Astrocyte (in vitro differentiated cells and primary cell): ENCODE data around the gene NPC1L1. TPM values are rescaled to one million over a fixed set of nuclear protein-coding genes. Genes with fewer than 3 reads are reported as not detected.

Source experiments
- DNase-seq: peaks from one replicate; pipeline ENCODE4 v3.0.0-alpha.2; 2010; ENCODE audit warnings: low read depth
- FAIRE-seq: peaks from 2 replicates; lab custom pipeline; 2011; peaks lifted over from hg19 to GRCh38; lab: Jason Lieb, UNC
- H2AFZ ChIP-seq: 2 replicates; pipeline ENCODE4 v1.6.0; 2012; ENCODE audit warnings: low read depth, low read length, inconsistent platforms
- H3K27ac ChIP-seq: 2 replicates; pipeline ENCODE4 v1.5.1; 2011; ENCODE audit warnings: low read depth, low read length, inconsistent platforms
- H3K27me3 ChIP-seq: 2 replicates; pipeline ENCODE4 v1.6.0; 2011; ENCODE audit warnings: low read length, inconsistent platforms; ENCODE audit not compliant: insufficient read depth
- H3K36me3 ChIP-seq: 2 replicates; pipeline ENCODE4 v1.5.1; 2011; ENCODE audit warnings: low read length, inconsistent platforms; ENCODE audit not compliant: insufficient read depth
- H3K4me1 ChIP-seq: 2 replicates; pipeline ENCODE4 v1.5.1; 2011; ENCODE audit warnings: low read length, inconsistent platforms; ENCODE audit not compliant: insufficient read depth
- H3K4me2 ChIP-seq: 2 replicates; pipeline ENCODE4 v1.6.0; 2012; ENCODE audit warnings: low read length, inconsistent platforms
- H3K4me3 ChIP-seq: 2 replicates; pipeline ENCODE4 v1.5.1; 2011; ENCODE audit warnings: low read depth, mild to moderate bottlenecking, low read length, inconsistent platforms; ENCODE audit not compliant: insufficient read depth
- H3K79me2 ChIP-seq: 2 replicates; pipeline ENCODE4 v1.6.0; 2012; ENCODE audit warnings: mild to moderate bottlenecking, low read length, inconsistent platforms; ENCODE audit not compliant: insufficient read depth
- H3K9ac ChIP-seq: 2 replicates; pipeline ENCODE4 v1.6.0; 2012; ENCODE audit warnings: mild to moderate bottlenecking, low read length, inconsistent platforms
- H3K9me3 ChIP-seq: 2 replicates; pipeline ENCODE4 v1.5.1; 2012; ENCODE audit warnings: low read depth, mild to moderate bottlenecking, low read length, inconsistent platforms; ENCODE audit not compliant: insufficient read depth
- H4K20me1 ChIP-seq: 2 replicates; pipeline ENCODE4 v1.6.0; 2012; ENCODE audit warnings: low read length, inconsistent platforms; ENCODE audit not compliant: insufficient read depth
- H3K27ac Mint-ChIP-seq: one replicate; pipeline ENCODE4 v1.8.0; 2021; ENCODE audit warnings: mild to moderate bottlenecking, mixed read lengths; ENCODE audit not compliant: unreplicated experiment
- H3K27me3 Mint-ChIP-seq: one replicate; pipeline ENCODE4 v1.8.0; 2021; ENCODE audit warnings: low read depth, mixed read lengths; ENCODE audit not compliant: unreplicated experiment
- H3K36me3 Mint-ChIP-seq: one replicate; pipeline ENCODE4 v1.8.0; 2021; ENCODE audit warnings: low read depth, mixed read lengths; ENCODE audit not compliant: unreplicated experiment
- H3K4me1 Mint-ChIP-seq: one replicate; pipeline ENCODE4 v1.8.0; 2021; ENCODE audit warnings: low read depth, mixed read lengths; ENCODE audit not compliant: unreplicated experiment
- H3K4me3 Mint-ChIP-seq: one replicate; pipeline ENCODE4 v1.8.0; 2021; ENCODE audit warnings: mild to moderate bottlenecking, moderate library complexity, mixed read lengths; ENCODE audit not compliant: unreplicated experiment
- H3K9me3 Mint-ChIP-seq: one replicate; pipeline ENCODE4 v1.8.0; 2021; ENCODE audit warnings: mild to moderate bottlenecking, mixed read lengths; ENCODE audit not compliant: unreplicated experiment
- EZH2 ChIP-seq: IDR thresholded peaks from 2 replicates; pipeline ENCODE4 v1.6.1; 2012; ENCODE audit warnings: mild to moderate bottlenecking, low read length, inconsistent platforms; ENCODE audit not compliant: insufficient read depth
- total RNA-seq: library from RNA; stranded (reverse); gene quantifications from 2 replicates; pipeline ENCODE4 v1.2.1, GENCODE V29; 2021
- TF ChIP-seq, protein P1 (sequence below): IDR thresholded peaks from 2 replicates; pipeline ENCODE4 v1.5.1; 2011; ENCODE audit warnings: low read depth, mild to moderate bottlenecking, inconsistent platforms, low read length, moderate library complexity; ENCODE audit not compliant: insufficient read depth

NPC1L1 gene
- total RNA-seq, 1 donor from 2014 or later: 0.07 TPM

DNA sequence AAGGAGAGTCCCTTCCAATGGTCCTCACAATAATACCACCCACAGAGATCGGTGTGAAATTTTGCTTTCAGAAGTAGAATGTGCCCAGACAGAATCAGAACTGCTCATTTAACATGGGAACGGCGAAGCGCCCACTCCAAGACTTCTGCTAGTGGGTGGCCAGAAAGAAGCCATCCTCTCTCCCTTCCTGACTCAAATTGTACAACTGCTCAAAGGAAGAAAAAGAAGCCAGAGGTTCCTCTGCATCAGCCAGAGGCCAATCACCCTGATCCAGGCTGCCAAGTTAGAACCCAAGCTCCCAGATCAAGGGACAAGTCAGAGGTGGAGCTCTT is 73.9 kb downstream of the NPC1L1 start:
- Histone ChIP-seq H4K20me1 (peaks cover 64% of the 10 kb centered on the region), H3K4me1 (peaks cover 26% of the 10 kb centered on the region), H2AFZ (no peak overlapping the region), H3K9me3 (no peaks in the 10 kb centered on the region), H3K9ac (no peak overlapping the region), H3K4me3 (no peak overlapping the region), H3K4me2 (no peak overlapping the region), H3K27me3 (no peaks in the 10 kb centered on the region), H3K79me2 (peaks cover 76% of the 10 kb centered on the region), H3K27ac (no peak overlapping the region), H3K36me3 (peaks cover 12% of the 10 kb centered on the region)
- Mint-ChIP-seq H3K27me3 (no peaks in the 10 kb centered on the region), H3K4me1 (peaks cover 35% of the 10 kb centered on the region), H3K27ac (no peak overlapping the region), H3K4me3 (no peak overlapping the region), H3K9me3 (no peaks in the 10 kb centered on the region), H3K36me3 (peaks cover 24% of the 10 kb centered on the region)
- TF ChIP-seq EZH2: no peak
- TF ChIP-seq, protein P1, sequence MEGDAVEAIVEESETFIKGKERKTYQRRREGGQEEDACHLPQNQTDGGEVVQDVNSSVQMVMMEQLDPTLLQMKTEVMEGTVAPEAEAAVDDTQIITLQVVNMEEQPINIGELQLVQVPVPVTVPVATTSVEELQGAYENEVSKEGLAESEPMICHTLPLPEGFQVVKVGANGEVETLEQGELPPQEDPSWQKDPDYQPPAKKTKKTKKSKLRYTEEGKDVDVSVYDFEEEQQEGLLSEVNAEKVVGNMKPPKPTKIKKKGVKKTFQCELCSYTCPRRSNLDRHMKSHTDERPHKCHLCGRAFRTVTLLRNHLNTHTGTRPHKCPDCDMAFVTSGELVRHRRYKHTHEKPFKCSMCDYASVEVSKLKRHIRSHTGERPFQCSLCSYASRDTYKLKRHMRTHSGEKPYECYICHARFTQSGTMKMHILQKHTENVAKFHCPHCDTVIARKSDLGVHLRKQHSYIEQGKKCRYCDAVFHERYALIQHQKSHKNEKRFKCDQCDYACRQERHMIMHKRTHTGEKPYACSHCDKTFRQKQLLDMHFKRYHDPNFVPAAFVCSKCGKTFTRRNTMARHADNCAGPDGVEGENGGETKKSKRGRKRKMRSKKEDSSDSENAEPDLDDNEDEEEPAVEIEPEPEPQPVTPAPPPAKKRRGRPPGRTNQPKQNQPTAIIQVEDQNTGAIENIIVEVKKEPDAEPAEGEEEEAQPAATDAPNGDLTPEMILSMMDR: no peak
- DNase-seq (no peak), FAIRE-seq (no peak)

DNA sequence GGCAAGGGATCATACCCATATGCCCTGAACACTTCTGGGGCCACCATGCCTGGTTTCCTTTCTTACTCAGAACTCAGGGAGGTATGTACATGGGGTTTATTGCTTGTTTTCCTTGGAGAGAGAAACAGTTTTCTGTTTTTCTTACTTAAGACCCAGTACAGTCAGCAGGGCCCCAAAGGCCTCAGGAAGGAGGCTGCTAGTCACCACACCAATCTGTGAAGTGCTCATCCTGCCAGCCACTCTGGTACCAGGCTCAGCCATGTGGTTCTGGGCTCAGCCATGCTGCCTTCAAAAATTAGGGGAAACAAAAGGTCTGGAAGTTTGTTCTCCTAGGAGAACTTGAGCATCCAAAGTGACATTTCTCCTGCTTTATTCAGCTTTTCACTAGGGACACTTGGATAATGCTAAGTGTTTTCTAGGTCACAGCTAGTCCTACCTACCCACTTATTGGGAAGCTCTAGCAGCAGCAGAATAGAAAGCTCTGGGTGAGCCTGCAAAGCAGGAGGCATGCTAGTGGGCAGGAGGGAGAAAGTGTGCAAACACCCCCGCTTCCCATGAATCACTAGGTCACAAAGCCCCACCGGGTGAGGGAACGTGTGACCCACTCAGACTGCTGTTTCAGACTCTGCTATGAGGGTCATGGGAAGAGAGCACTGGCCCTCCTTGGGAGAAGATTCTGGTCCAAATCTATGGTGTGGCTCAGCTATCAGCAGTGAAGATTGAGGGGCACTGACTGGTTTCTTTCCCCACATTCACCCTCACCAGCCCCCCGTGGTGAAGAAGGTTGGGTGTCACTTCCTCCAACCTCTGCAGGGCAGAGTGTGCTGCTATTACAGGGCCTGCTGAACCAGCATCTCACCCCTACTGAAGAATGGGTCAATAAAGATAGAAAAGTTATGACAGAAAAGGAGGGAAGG is 74.6 kb downstream of the NPC1L1 start:
- Mint-ChIP-seq H3K9me3 (no peaks in the 10 kb centered on the region), H3K36me3 (peaks cover 22% of the 10 kb centered on the region), H3K4me1 (peaks cover 37% of the 10 kb centered on the region), H3K4me3 (no peak overlapping the region), H3K27me3 (no peaks in the 10 kb centered on the region), H3K27ac (no peak overlapping the region)
- Histone ChIP-seq H3K4me3 (no peak overlapping the region), H3K9ac (no peak overlapping the region), H3K27me3 (no peaks in the 10 kb centered on the region), H3K4me2 (peak overlapping the region; percentile 29), H3K27ac (no peak overlapping the region), H2AFZ (no peak overlapping the region), H3K79me2 (peaks cover 76% of the 10 kb centered on the region), H3K4me1 (peaks cover 28% of the 10 kb centered on the region), H4K20me1 (peaks cover 60% of the 10 kb centered on the region), H3K36me3 (peaks cover 10% of the 10 kb centered on the region), H3K9me3 (no peaks in the 10 kb centered on the region)
- peak; percentile 26 for DNase-seq
- no peak for TF ChIP-seq EZH2
- TF ChIP-seq, protein P1: no peak
- no peak for FAIRE-seq

DNA sequence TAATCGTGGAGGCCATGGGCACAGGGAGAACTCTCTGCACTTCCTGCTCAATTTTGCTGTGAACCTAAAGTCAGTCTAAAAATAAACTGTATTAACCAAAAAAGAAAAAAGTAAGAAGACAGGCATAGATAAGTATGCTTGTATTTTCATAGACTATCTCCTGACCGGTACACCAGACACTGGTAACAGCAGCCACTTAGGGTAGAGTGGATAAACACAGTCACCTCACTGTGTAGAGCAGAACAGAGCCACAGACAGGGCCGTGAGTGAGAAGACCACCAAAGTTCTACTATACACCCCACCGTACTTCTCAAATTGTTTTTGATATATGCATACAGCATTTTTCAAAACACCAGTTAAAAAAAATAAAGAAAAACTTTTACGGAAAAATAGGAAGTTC is 75.6 kb downstream of the NPC1L1 start:
- no peak overlapping the region for H3K4me3 ChIP-seq
- Mint-ChIP-seq H3K27me3 (no peaks in the 10 kb centered on the region), H3K36me3 (peaks cover 20% of the 10 kb centered on the region), H3K4me1 (peaks cover 44% of the 10 kb centered on the region), H3K9me3 (no peaks in the 10 kb centered on the region), H3K27ac (no peak overlapping the region), H3K4me3 (no peak overlapping the region)
- H3K36me3 ChIP-seq: peaks cover 8% of the 10 kb centered on the region
- peaks cover 34% of the 10 kb centered on the region for H3K4me1 ChIP-seq
- no peak overlapping the region for H3K27ac ChIP-seq
- H4K20me1 ChIP-seq: peaks cover 55% of the 10 kb centered on the region
- H3K27me3 ChIP-seq: no peaks in the 10 kb centered on the region
- no peaks in the 10 kb centered on the region for H3K9me3 ChIP-seq
- TF ChIP-seq, protein P1: no peak
- TF ChIP-seq EZH2: no peak
- FAIRE-seq (no peak), DNase-seq (no peak)
- no peak overlapping the region for H3K4me2 ChIP-seq
- H3K79me2 ChIP-seq: peaks cover 77% of the 10 kb centered on the region
- H3K9ac ChIP-seq: no peak overlapping the region
- no peak overlapping the region for H2AFZ ChIP-seq
